Right lobe of liver (tissue), 4 donors: ENCODE measurements around the gene SALL1.

Experiments used
- POLR2A ChIP-seq: fragments of 450-650 bp; IDR thresholded peaks from one replicate; pipeline ENCODE4 v1.6.1; 2017; ENCODE audit warnings: antibody characterized with exemption, mild to moderate bottlenecking
- TF ChIP-seq, protein P1 (sequence below), 4 donors: fragments of 200-600 bp in 3 of 4; fragments of 450-650 bp in 1 of 4; IDR thresholded peaks; one replicate each; pipeline versions ENCODE4 v1.5.1 to v1.8.0; 2016 to 2022; ENCODE audit warnings: antibody characterized with exemption in 4 of 4, mild to moderate bottlenecking in 2 of 4
- donor health status: DM: no; HTN: no; CAD: no.
- donor health status: DM: no; HTN: no; CAD: no.
- donor health status: DM: no; HTN: yes; CAD: no.

DNA sequence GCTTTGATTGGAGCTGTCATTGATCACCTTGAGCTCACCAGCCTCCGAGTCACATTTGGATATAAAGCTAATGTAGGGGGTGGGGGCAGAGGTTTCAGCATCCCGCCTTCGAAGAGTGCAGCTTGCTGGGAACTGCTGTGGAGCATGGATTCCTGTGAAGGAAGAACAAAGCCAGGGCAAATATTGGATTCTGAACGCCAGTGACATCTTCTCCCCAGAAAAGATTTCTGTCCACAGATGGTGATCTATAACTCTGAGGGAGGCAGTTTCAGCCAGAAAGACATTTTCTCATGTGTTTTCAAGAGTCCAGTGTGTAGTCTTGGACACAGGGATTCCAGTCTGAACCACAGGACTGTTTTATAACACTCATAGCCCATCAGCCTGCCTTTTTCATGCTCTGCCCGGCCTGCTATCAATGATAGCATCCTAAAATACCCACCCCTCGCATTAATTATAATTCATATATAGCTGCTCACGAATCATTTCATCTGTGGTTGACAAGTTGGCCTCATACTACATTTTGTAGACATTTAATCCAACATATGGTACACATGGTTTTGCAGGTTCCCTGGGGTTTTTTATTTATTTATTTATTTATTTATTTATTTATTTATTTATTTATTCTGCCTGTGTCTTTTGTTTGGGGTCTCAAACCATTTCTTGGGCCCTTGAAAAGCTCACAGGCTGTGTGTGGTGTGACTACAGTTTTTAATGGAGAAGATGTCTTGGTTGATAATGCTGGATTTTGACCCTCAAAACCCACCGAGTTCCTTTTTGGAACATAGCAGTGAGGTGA lies 47.1 kb upstream of the SALL1 start:
- TF ChIP-seq, protein P1, sequence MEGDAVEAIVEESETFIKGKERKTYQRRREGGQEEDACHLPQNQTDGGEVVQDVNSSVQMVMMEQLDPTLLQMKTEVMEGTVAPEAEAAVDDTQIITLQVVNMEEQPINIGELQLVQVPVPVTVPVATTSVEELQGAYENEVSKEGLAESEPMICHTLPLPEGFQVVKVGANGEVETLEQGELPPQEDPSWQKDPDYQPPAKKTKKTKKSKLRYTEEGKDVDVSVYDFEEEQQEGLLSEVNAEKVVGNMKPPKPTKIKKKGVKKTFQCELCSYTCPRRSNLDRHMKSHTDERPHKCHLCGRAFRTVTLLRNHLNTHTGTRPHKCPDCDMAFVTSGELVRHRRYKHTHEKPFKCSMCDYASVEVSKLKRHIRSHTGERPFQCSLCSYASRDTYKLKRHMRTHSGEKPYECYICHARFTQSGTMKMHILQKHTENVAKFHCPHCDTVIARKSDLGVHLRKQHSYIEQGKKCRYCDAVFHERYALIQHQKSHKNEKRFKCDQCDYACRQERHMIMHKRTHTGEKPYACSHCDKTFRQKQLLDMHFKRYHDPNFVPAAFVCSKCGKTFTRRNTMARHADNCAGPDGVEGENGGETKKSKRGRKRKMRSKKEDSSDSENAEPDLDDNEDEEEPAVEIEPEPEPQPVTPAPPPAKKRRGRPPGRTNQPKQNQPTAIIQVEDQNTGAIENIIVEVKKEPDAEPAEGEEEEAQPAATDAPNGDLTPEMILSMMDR (IDR thresholded peaks at IDR 0.05), result no peak
- TF ChIP-seq POLR2A, result no peak
